ENCODE measurements around the gene ALAS1. TPM values are rescaled to one million over a fixed set of nuclear protein-coding genes. Genes with fewer than 3 reads are reported as not detected.

Gene ALAS1
- polyA plus RNA-seq, 1 experiment, result 61.7 TPM

DNA sequence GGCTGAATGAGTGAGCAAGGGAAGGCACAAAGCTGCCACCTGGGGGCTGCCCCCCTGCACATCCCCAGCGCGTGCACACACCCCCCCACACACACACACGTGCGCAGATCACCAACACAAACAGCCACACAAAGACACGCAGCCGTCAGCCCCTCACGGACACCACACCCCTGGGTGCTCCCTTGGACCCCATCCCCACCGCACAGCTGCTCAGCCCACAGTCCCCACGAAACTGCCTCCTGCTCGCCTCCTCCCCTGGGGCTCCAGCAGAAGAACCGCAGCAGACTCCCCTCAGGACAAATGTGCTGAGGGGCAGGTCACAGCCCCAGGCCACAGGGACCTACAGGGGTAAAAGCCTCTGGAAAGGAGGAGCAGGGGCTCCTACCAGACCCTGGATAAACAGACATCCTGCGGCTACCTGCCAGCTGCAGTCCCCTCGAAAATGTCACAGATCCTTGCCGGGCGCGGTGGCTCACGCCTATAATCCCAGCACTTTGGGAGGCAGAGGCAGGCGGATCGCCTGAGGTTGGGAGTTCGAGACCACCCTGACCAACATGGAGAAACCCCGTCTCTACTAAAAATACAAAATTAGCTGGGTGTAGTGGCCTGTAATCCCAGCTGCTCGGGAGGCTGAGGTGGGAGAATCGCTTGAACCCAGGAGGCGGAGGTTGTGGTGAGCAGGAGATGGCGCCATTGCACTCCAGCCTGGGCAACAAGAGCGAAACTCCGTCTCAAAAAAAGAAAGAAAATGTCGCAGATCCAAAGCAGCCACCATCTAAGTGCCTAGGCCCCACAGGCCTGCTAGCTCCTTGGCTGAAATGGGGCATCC, 34.5 kb downstream of the ALAS1 start:
- Histone ChIP-seq H3K4me3 (ENCODE audit: low read depth, low read length) (no peak overlapping the region), H3K27me3 (ENCODE audit: control insufficient read depth, insufficient read depth, low read length) (no peaks in the 10 kb centered on the region), H3K27ac (ENCODE audit: low read depth, low read length) (no peak overlapping the region), H3K9me3 (ENCODE audit: control insufficient read depth, insufficient read depth, low read length) (no peaks in the 10 kb centered on the region; the same call in 1 of the 2 replicates)
- TF ChIP-seq, protein P1, sequence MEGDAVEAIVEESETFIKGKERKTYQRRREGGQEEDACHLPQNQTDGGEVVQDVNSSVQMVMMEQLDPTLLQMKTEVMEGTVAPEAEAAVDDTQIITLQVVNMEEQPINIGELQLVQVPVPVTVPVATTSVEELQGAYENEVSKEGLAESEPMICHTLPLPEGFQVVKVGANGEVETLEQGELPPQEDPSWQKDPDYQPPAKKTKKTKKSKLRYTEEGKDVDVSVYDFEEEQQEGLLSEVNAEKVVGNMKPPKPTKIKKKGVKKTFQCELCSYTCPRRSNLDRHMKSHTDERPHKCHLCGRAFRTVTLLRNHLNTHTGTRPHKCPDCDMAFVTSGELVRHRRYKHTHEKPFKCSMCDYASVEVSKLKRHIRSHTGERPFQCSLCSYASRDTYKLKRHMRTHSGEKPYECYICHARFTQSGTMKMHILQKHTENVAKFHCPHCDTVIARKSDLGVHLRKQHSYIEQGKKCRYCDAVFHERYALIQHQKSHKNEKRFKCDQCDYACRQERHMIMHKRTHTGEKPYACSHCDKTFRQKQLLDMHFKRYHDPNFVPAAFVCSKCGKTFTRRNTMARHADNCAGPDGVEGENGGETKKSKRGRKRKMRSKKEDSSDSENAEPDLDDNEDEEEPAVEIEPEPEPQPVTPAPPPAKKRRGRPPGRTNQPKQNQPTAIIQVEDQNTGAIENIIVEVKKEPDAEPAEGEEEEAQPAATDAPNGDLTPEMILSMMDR (IDR thresholded peaks at IDR 0.05; ENCODE audit: low read depth, low read length), result no peak
- DNase-seq (ENCODE audit: low read depth, low spot score), result no peak
- POLR2A ChIA-PET, result no interaction called here
- CTCF ChIA-PET, result interaction anchor here (1.0 to 3.8 kb wide), 7 partner anchors 10 to 156 kb away, joined by 3 to 34 read pairs (median 6); partner anchors contain the start of genes GLYCTK and WDR82

DNA sequence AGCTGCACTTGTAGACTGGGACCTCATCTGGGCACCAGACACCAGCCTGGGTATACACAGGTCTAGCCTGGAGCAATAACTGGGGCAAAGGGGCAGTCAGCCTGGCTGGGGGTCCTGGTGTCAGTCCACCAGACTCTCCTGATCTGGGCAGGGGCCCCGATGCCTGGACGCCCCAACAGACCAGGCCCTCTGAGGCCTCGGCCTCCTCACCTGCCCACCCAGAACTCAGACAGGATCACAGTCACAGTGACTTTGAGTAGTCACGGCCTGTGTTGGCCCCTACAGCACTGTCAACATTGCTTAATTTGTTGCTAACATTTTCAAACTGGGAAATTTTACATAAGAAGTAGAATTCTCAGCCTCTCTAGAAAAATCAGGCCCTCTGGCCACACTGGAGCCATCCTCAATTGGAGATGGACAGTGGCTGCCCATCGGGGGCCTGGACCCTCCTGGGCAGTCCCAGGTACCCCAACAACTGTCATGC, 35.2 kb downstream of the ALAS1 start:
- Histone ChIP-seq H3K9me3 (ENCODE audit: control insufficient read depth, insufficient read depth, low read length) (no peaks in the 10 kb centered on the region; the same call in 1 of the 2 replicates), H3K27ac (ENCODE audit: low read depth, low read length) (no peak overlapping the region), H3K27me3 (ENCODE audit: control insufficient read depth, insufficient read depth, low read length) (no peaks in the 10 kb centered on the region), H3K4me3 (ENCODE audit: low read depth, low read length) (no peak overlapping the region)
- POLR2A ChIA-PET, result no interaction called here
- CTCF ChIA-PET, result interaction anchor here (0.7 to 3.8 kb wide), 2 partner anchors 89 to 106 kb away, joined by 3 to 34 read pairs; no protein-coding TSS in a partner anchor
- no peak for DNase-seq (ENCODE audit: low read depth, low spot score)
- TF ChIP-seq, protein P1 (IDR thresholded peaks at IDR 0.05; ENCODE audit: low read depth, low read length), result no peak

DNA sequence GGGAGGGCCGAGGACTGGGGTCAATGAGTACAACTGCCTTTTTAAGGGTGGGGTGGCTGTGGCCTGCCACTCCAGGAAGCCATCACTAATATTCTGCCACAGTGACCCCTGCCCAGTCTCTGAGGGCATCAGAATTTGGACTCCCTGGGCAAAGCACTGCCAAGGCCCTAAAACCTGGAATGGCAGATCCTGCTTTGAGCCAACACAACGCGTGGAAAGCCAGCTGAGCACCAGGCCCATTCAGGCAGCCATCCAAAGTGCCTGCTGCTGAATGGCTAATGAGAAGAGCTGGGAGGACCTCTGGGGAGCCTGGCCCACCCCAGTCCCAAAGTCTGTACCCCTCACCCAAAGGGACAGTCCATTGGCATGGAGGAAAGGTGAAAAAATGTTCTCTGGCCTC, 36.0 kb downstream of the ALAS1 start:
- no peak for DNase-seq (ENCODE audit: low read depth, low spot score)
- no peaks in the 10 kb centered on the region for H3K27me3 ChIP-seq (ENCODE audit: control insufficient read depth, insufficient read depth, low read length)
- CTCF ChIA-PET, result interaction anchor here (0.7 to 4.8 kb wide), 4 partner anchors 13 to 105 kb away, joined by 3 to 52 read pairs (median 28); no protein-coding TSS in a partner anchor
- H3K9me3 ChIP-seq (ENCODE audit: control insufficient read depth, insufficient read depth, low read length), result no peaks in the 10 kb centered on the region; the same call in 1 of the 2 replicates
- POLR2A ChIA-PET, result no interaction called here
- TF ChIP-seq, protein P1 (IDR thresholded peaks at IDR 0.05; ENCODE audit: low read depth, low read length), result no peak
- no peak overlapping the region for H3K4me3 ChIP-seq (ENCODE audit: low read depth, low read length)
- no peak overlapping the region for H3K27ac ChIP-seq (ENCODE audit: low read depth, low read length)

DNA sequence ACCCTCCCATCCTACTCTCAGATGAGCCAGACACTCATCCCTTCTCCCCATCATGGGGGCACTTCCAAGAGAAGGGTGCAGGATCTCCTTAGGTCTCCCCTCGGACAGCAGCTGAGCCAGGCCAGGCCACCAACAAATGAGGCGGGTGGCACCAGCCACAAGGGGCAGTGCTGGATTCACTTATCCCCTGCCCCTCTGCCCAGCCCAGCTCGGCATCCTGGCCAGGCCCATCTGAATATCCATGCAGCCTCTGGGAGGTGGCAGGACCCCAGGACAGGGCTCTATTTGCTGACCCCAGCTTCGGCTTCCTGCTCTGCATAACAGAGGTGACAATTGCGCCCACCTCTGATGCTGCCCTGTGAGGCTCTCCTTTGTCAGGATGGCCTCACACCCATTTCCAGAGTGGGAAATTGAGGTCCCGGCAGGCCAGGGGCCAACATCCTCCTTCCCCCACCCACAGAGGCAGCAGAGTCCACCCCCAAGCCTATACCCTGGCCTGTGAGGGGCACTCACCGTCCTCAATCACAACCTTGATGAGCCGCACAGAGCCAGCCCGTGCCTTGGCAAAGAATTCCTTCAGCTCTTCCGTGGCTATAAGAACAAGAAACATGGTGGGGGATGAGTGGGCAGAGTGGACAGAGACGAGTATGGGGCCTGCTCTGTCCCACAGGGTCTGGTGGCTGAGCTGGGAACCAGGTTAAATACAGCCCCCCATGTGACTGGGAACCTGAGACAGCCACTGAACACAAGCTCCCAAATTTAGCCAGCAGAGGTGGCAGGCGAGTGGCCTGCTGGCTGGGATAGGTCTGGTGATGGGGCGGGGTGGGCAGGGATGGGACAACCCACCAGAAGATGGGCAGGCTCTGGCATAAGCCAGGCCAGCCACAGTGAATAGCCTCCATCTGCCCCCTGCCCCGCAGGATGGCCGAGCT, 36.8 kb downstream of the ALAS1 start:
- CTCF ChIA-PET, result interaction anchor here (4.1 to 4.8 kb wide), 2 partner anchors 14 to 104 kb away, joined by 22 to 52 read pairs; no protein-coding TSS in a partner anchor
- no peak for DNase-seq (ENCODE audit: low read depth, low spot score)
- POLR2A ChIA-PET, result interaction anchor here (1.1 kb wide), 1 partner anchor 36 kb away, joined by 5 read pairs; no protein-coding TSS in a partner anchor
- TF ChIP-seq, protein P1 (IDR thresholded peaks at IDR 0.05; ENCODE audit: low read depth, low read length), result no peak
- Histone ChIP-seq H3K9me3 (ENCODE audit: control insufficient read depth, insufficient read depth, low read length) (no peaks in the 10 kb centered on the region; the same call in 1 of the 2 replicates), H3K4me3 (ENCODE audit: low read depth, low read length) (no peak overlapping the region), H3K27me3 (ENCODE audit: control insufficient read depth, insufficient read depth, low read length) (no peaks in the 10 kb centered on the region), H3K27ac (ENCODE audit: low read depth, low read length) (no peak overlapping the region)
